Non-pigmented ciliary epithelial cell (primary cell): ENCODE data around the gene COPS6.

ENCODE experiments used
- DNase-seq: peaks from one replicate; pipeline ENCODE4 v3.0.0-alpha.2; 2010; ENCODE audit warnings: low read depth

COPS6 gene

DNA sequence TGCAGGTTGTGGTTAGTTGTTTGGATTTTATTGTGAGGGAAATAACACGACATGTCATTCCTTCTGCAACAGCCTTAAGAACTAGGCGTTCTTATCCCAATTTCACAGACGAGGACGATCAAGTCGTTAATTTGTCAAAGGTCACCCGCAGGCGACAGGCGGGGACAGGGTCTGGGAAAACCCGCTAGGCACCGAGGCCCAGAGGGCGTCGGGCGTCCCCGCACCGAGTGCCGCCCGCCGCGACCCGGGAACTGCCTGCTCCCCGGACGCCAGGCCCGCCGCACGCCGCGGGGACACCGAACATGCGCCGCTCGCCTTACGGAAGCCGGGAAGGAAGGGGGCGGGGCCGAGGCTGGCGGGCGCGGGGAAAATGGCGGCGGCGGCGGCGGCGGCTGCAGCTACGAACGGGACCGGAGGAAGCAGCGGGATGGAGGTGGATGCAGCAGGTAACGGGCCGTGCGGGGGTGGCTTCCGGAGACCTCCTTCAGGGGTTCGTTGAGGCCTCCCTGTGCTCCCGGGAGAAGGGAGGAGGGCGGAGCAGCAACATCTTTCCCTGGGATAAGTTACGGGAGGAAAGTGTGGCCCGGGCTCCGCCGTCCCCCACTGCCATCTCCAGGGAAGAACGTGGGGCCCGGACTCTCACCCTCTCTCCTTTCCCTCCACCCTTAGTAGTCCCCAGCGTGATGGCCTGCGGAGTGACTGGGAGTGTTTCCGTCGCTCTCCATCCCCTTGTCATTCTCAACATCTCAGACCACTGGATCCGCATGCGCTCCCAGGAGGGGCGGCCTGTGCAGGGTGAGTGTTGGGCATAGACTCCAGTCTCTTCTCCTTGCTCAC is at the start of gene COPS6:
TSS of gene COPS6 (plus strand) at position 349 of the 837 bp plus-strand sequence. CDS start at position 371, 22 bp downstream.
- no peak for DNase-seq

DNA sequence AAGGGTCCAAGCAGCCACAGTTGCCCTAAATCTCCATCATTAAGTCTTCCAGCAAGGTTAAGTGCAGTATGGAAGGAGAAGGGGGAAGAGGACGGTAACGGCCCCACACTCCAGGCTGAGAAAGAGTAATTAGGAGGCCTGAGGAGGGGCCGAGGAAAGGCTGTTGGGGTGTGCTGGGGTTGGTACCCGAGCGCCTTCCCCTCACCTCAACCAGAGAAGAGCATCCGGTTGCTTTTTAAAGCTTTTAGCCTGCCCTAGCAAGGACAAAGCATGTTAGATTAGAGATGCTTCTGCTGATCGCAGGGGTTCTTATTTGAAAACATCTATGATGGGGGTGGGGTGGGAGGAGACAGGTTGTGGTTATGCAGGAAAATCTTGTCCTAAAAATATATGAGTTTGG is 48.2 kb upstream of the COPS6 start:
- no peak for DNase-seq

DNA sequence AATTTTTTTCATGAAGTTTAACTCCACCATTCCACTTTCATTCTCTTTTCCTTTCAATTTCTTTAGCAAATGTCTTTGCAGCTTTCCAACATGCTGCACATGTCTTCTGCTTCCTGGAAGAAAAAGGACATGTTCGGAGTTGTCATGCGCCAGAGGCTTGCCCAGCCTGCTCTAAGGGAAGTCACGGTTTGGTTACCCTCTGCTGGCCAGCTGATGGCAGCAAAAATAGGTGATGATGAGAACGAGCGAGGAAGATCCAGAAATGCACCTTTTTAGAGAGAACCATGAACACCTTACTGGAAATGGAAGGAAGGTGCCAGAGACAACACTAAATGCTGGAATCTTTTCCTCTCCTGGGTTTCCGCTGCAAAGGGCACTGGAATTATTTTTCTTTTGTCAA is 44.1 kb upstream of the COPS6 start:
- DNase-seq, result no peak

GRCh38 chr7:100048680-100049079 is 40.1 kb upstream of the COPS6 start:
- no peak for DNase-seq

GRCh38 chr7:100049441-100050291 is 39.1 kb upstream of the COPS6 start, which contains the start of gene ZSCAN21:
TSS of gene ZSCAN21 (plus strand) at chr7:100049774. CDS start at chr7:100057007, 7,233 bp downstream.
- peak; percentile 46 for DNase-seq

DNA sequence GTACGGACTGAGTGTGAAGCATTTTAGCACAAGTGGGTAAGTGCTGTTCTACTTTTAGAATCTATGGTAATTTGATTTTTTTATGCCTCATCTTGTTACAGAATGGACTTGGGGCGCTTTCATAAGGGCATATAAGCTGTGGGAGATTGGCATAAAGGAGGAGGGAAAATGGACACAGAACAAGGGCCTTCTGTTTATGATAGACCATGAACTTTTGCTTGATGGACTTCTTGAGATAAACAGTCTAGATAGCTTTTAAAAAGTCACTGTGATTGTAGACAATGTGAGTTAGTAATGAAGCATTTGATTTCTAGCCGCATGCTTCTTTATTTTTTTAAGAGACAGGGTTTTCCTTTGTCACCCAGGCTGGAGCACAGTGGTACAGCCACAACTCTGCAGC is 37.2 kb upstream of the COPS6 start:
- no peak for DNase-seq

- DNase-seq, result no peak
Measured at GRCh38 chr7:100053215-100053614, 35.6 kb upstream of the COPS6 start.

DNA sequence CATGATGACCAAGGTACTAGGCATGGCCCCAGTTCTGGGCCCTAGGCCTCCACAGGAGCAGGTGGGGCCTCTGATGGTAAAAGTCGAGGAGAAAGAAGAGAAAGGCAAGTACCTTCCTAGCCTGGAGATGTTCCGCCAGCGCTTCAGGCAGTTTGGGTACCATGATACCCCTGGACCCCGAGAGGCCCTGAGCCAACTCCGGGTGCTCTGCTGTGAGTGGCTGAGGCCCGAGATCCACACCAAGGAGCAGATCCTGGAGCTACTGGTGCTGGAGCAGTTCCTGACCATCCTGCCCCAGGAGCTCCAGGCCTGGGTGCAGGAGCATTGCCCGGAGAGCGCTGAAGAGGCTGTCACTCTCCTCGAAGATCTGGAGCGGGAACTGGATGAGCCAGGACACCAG is 31.8 kb upstream of the COPS6 start:
- DNase-seq, result no peak

DNA sequence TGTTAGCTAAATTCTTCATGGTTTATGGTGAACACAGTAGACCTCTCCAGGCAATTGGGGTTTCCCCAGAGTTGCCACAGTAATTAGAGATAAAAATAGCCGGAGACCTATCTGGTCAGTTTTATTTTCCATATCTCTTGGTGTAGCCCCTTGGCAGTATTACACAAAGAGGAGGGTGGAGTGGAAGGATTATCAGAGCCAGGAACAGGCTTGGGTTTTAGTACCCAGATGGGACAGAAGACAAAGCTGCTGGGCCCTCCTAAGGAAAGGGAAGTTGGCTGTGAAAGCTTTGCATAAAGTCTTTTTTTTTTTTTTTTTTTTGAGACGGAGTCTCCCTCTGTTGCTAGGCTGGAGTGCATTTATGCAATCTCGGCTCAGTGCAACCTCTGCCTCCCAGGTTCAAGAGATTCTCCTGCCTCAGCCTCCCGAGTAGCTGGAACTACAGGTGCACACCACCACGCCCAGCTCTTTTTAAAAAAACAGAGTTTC is 29.5 kb upstream of the COPS6 start:
- DNase-seq, result no peak

DNA sequence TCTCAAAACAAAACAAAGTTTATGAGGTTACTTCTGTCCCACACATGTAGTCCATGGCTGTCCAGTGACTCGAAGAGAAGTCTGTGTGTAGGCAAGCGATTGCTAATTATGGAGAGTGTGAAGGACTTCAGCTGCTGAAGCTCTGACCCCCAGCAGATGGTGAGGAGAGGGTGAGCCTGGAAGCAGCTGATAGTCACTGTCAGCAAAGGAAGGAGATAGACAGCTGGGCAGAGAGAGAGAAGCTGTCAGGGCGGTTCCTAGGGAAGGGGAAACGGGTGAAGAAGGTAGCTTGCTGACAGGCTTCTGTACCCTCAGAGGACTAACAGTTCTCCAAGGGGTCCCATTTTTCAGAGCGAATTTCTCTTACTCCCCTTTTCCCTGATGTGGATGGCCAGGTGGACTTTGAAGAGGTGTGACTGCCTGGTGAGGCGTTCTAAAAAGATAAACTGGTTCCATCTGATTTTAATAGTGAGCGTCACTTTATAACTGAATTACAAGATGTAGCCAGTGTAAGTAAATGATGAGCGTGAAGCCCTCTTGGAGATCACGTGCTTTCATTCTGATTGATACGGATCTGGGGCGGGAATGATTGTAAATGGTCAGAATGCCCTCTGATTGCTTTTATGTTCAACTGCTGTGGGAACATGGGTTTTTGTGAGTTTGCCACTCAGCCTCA is 27.1 kb upstream of the COPS6 start:
- no peak for DNase-seq

- DNase-seq, result no peak
Measured at GRCh38 chr7:100063376-100063775, 25.4 kb upstream of the COPS6 start.

DNA sequence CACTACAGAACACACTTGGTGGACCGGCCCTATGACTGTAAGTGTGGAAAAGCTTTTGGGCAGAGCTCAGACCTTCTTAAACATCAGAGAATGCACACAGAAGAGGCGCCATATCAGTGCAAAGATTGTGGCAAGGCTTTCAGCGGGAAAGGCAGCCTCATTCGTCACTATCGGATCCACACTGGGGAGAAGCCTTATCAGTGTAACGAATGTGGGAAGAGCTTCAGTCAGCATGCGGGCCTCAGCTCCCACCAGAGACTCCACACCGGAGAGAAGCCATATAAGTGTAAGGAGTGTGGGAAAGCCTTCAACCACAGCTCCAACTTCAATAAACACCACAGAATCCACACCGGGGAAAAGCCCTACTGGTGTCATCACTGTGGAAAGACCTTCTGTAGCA is 24.6 kb upstream of the COPS6 start:
- no peak for DNase-seq

DNA sequence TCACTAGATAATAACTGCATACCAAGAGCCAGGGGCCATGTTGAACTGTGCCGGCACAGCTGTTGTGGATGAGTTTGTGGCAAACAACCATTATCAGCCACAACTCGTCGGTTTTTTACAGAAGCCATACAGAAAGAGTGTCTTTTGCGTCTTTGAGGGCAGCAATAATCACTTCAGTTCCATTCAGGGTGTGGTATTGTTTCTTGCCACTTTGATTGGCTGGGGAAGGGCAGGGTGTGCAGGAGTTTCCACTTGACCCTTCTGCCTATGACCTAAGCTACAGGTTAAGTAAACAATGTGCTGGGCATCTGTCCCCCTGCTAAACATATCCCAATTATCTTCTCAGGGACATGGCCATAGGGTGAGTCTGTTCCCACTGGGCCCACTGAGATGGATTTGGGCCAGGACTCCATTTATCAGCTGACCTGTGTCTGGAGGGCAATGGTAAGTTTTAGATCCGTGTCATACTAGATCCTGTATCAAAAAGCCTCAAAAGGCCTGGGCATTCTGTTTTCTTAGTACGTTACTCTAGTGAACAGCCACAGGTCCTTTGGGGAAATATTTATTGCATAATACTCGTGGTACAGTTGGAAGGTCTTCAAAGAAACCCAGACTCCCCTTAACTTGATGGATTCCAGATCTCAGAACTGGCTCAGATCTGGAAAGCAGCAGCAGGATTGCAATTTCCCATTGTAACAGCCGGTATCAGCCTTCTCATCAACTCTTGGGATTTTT is 23.1 kb upstream of the COPS6 start:
- DNase-seq, result no peak

- no peak for DNase-seq
Measured at GRCh38 chr7:100066953-100067352, 21.8 kb upstream of the COPS6 start.

GRCh38 chr7:100069991-100070390 is 18.8 kb upstream of the COPS6 start:
- no peak for DNase-seq

- DNase-seq, result no peak
Measured at GRCh38 chr7:100071018-100071723, 17.6 kb upstream of the COPS6 start.

DNA sequence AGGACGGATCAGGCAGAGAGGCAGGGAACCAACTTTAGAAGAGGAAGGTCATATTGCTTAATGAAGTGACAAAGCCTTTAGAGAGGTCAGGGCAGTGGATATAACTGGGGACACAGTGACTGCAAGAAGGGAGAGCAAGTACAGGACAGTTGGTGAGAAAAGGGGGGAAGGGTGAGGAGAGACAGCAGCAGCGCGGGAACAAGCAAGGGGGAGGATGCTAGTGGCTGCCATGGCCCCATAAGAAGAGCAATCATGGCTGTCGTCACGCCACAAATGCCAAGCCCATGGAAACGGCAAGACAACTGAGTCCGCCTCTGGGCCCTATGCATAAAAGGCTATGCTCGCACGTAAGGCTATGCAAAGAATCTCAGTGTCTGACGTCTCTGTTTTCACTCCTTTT is 16.3 kb upstream of the COPS6 start:
- DNase-seq, result no peak

GRCh38 chr7:100074841-100075240 is 13.9 kb upstream of the COPS6 start:
- no peak for DNase-seq

- DNase-seq, result no peak
Measured at GRCh38 chr7:100075418-100075817, 13.4 kb upstream of the COPS6 start.

- no peak for DNase-seq
Measured at GRCh38 chr7:100077205-100077604, 11.6 kb upstream of the COPS6 start.

DNA sequence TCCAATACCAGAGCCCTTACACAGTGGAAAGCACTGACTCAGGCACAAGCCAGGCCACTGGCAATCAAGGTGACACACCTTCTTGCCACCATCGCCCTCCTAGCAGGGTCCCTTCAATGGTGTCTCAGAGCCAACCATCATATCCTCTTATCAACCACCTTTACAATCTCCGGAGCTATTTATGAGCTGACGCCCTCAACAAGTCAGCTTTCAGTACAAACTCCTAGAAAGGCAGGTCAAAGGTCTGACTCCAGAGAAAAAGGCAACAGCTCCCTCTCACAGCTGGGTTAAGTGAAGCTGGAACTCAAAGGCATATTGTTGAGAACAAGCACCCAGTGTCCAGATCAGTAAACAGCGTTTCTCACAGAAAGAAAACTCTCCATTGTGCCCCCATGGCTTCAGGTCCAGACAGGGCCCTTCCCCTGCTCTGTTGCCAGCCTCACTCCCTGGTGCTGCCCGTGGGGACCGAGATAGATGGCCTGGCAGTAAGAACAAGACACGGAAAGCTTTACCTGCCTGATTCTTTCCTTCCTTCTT is 9.7 kb upstream of the COPS6 start:
- DNase-seq, result no peak
